Lung (tissue), 12 donors: ENCODE data around the gene LARP4B. TPM values are rescaled to one million over a fixed set of nuclear protein-coding genes. Genes with fewer than 3 reads are reported as not detected.

ENCODE experiments used
- ATAC-seq: fragments of 200-7000 bp; cut with Tn5 transposase; one replicate; pipeline ENCODE4 v1.9.1; 2020; ENCODE audit warnings: moderate number of reproducible peaks; ENCODE audit not compliant: insufficient read depth, low FRiP score
- DNase-seq, 3 donors: peaks; one replicate each; pipeline ENCODE4 v3.0.0-alpha.2; 2013 to 2017
- H3K27ac ChIP-seq, 2 donors: one replicate each; pipeline ENCODE4 v1.5.1; 2013; ENCODE audit warnings: mild to moderate bottlenecking in 2 of 2, moderate library complexity in 2 of 2, control low read depth in 1 of 2, inconsistent platforms in 1 of 2, low read depth in 1 of 2, low read length in 1 of 2
- H3K27me3 ChIP-seq, 3 donors: one replicate each; pipeline ENCODE4 v1.5.1; 2013; ENCODE audit warnings: low read length in 2 of 3; ENCODE audit not compliant: control insufficient read depth in 3 of 3, insufficient read depth in 3 of 3
- H3K36me3 ChIP-seq, 4 donors: one replicate each; pipeline ENCODE4 v1.5.1; 2013; ENCODE audit warnings: low read length in 4 of 4, mild to moderate bottlenecking in 1 of 4, moderate library complexity in 1 of 4; ENCODE audit not compliant: control insufficient read depth in 4 of 4, insufficient read depth in 4 of 4
- H3K4me1 ChIP-seq, 5 donors: one replicate each; pipeline ENCODE4 v1.5.1; 2013; ENCODE audit warnings: low read length in 5 of 5, mild to moderate bottlenecking in 2 of 5, moderate library complexity in 1 of 5; ENCODE audit not compliant: control insufficient read depth in 5 of 5, insufficient read depth in 5 of 5
- H3K4me3 ChIP-seq: one replicate; pipeline ENCODE4 v1.5.1; 2013; ENCODE audit warnings: mild to moderate bottlenecking, control low read depth, moderate library complexity
- H3K9ac ChIP-seq, 2 donors: one replicate each; pipeline ENCODE4 v1.5.1; 2013; ENCODE audit warnings: low read length in 2 of 2, control low read depth in 1 of 2; ENCODE audit not compliant: insufficient read depth in 1 of 2
- H3K9me3 ChIP-seq, 4 donors: one replicate each; pipeline ENCODE4 v1.5.1; 2013; ENCODE audit warnings: low read length in 3 of 4, mild to moderate bottlenecking in 1 of 4, moderate library complexity in 1 of 4; ENCODE audit not compliant: control insufficient read depth in 4 of 4, insufficient read depth in 3 of 4
- WGBS, 2 donors: extraction: QIAGEN DNeasy Blood & Tissue Kit; methylation state at CpG; one replicate each; pipeline ENCODE4 v1.1.7; 2013; 5-methylcytosine and 5-hydroxymethylcytosine counted together
- polyA plus RNA-seq, 2 donors: library from polyadenylated mRNA; stranded (reverse); fragments of 200-250 nt; gene quantifications; one replicate each; pipeline ENCODE4 v1.2.1, GENCODE V29; 2013
- total RNA-seq, 2 donors: library from RNA; depleted of rRNA in 1 of 2; stranded (reverse); fragments of >200 nt in 1 of 2; gene quantifications; one replicate each; pipeline ENCODE4 v1.2.1, GENCODE V29; 2014 to 2021
- TF ChIP-seq, protein P1 (sequence below): IDR thresholded peaks from 2 replicates; pipeline ENCODE4 v1.5.1; 2012; ENCODE audit warnings: mild to moderate bottlenecking; ENCODE audit errors: control extremely low read depth, extremely low read depth
- donor health status: control.
- donor health status: control.
- donor health status: Bipolar disorder and iron deficiency.
- donor health status: healthy.
- donor health status: DM: yes; HTN: yes; CAD: no.

The LARP4B gene
- total and polyA plus RNA-seq, 4 donors = 24.7 to 133 (median 66.9) TPM

DNA sequence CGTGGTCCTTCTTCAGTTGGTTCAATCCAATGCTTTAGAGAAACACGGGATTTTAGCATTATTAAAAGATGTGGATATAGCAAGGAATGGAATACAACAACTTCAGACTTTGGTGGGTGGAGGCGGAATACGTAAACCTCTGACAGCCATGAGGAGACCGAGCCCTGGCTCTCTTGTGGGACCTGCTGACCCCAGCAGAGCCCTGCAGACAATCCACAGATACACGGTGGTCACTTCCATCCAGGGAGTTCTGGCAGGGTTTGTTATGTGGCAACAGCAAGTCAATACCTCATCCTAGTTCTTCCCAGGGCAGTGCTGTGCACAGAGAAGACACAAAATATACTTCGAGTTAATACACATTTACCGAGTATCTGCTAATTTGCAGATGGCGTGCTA lies 123.5 kb downstream of the LARP4B start:
- no peak overlapping the region for H3K27ac ChIP-seq
- no peak overlapping the region for H3K4me3 ChIP-seq
- DNase-seq (no peak), ATAC-seq (no peak)
- no peaks in the 10 kb centered on the region for H3K9me3 ChIP-seq
- peaks cover 6 to 50% (median 14%) of the 10 kb centered on the region in 4 donors for H3K36me3 ChIP-seq
- peaks cover 0 to 16% (median 7%) of the 10 kb centered on the region in 5 donors for H3K4me1 ChIP-seq
- TF ChIP-seq, protein P1, sequence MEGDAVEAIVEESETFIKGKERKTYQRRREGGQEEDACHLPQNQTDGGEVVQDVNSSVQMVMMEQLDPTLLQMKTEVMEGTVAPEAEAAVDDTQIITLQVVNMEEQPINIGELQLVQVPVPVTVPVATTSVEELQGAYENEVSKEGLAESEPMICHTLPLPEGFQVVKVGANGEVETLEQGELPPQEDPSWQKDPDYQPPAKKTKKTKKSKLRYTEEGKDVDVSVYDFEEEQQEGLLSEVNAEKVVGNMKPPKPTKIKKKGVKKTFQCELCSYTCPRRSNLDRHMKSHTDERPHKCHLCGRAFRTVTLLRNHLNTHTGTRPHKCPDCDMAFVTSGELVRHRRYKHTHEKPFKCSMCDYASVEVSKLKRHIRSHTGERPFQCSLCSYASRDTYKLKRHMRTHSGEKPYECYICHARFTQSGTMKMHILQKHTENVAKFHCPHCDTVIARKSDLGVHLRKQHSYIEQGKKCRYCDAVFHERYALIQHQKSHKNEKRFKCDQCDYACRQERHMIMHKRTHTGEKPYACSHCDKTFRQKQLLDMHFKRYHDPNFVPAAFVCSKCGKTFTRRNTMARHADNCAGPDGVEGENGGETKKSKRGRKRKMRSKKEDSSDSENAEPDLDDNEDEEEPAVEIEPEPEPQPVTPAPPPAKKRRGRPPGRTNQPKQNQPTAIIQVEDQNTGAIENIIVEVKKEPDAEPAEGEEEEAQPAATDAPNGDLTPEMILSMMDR = no peak
- no peaks in the 10 kb centered on the region for H3K27me3 ChIP-seq
- H3K9ac ChIP-seq = no peak overlapping the region
- WGBS, 2 donors = 93% methylated on average over 9 of the region's 9 CpGs

DNA sequence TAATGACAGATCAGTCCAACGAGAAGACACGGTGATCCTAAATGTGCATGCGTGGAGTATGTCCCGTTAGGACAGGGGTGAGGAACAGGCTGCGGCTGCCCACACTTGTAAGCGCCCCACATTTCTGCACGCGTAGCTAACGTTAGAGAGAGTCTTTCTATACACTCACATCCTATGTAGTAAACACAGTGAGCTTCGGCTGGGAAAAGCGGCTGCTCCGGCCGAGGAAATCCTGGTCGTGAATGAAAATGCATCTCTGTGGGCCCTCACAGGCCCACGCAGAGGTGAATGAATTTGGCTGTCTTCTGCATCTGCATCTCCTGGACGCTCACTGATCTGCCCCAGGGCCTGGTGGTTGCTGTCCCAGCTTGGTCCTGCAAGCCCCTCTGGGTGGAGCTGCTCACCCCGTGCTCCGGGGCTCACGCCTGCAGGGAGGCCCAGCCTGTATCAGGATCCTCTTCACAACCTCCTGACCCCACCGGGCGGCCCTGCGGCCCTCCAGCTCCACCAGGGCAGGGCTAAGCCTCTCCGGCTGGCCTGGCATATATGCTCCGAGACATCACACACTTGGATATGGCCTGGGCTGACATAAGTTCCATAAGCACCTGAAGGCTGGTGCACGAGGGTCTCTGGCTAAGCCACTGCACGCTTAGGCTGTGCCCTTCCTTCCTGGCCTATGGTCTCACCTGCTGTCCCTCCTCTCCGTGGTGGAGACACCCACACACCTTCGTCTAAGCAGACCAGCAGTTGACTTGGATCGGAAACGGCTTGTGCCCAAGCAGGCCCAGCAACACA lies 124.1 kb downstream of the LARP4B start:
- ATAC-seq = no peak
- TF ChIP-seq, protein P1 = no peak
- WGBS, 2 donors = 95 to 96% methylated on average over 30 of the region's 30 CpGs

GRCh38 chr10:806451-807162 lies 124.9 kb downstream of the LARP4B start:
- ATAC-seq (no peak), DNase-seq (no peak)
- H3K36me3 ChIP-seq = peaks cover 0 to 41% (median 6%) of the 10 kb centered on the region in 4 donors

More for the DNA sequence above, 124.1 kb downstream of the LARP4B start:
- Histone ChIP-seq H3K27me3 (no peaks in the 10 kb centered on the region), H3K4me3 (no peak overlapping the region), H3K36me3 (peaks cover 6 to 46% (median 13%) of the 10 kb centered on the region in 4 donors), H3K27ac (no peak overlapping the region), H3K9me3 (no peaks in the 10 kb centered on the region), H3K9ac (no peak overlapping the region), H3K4me1 (peaks cover 0 to 18% (median 7%) of the 10 kb centered on the region in 5 donors)
- DNase-seq = no peak

More at GRCh38 chr10:806451-807162, 124.9 kb downstream of the LARP4B start:
- peaks cover 0 to 18% (median 7%) of the 10 kb centered on the region in 5 donors for H3K4me1 ChIP-seq
- no peaks in the 10 kb centered on the region for H3K27me3 ChIP-seq
- H3K9me3 ChIP-seq = no peaks in the 10 kb centered on the region
- 86% methylated on average over 20 of the region's 20 CpGs for WGBS, 2 donors
- no peak overlapping the region for H3K4me3 ChIP-seq
- TF ChIP-seq, protein P1 = no peak
- no peak overlapping the region for H3K27ac ChIP-seq
- H3K9ac ChIP-seq = no peak overlapping the region
